BLaER1 treated with 17β-estradiol and CSF1 and Interleukin-3, amounts not matched to agents 10 nM and 100 nM (cell line): Measurements from ENCODE around the gene OR1J1.

Experiments used
- H3K27ac ChIP-seq, 11 experiments: shearing (Covaris generic); formaldehyde crosslinking; 2 replicates each; pipeline ENCODE4 v1.8.1; 2022
- H3K27me3 ChIP-seq, 11 experiments: shearing (Covaris generic); formaldehyde crosslinking; 2 replicates each; pipeline ENCODE4 v1.8.1; 2022
- H3K36me3 ChIP-seq, 11 experiments: shearing (Covaris generic); formaldehyde crosslinking; 2 replicates each; pipeline ENCODE4 v1.8.1; 2022
- H3K4me1 ChIP-seq, 10 experiments: shearing (Covaris generic); formaldehyde crosslinking; 2 replicates each; pipeline ENCODE4 v1.8.1; 2022
- H3K4me2 ChIP-seq, 11 experiments: shearing (Covaris generic); formaldehyde crosslinking; 2 replicates each; pipeline ENCODE4 v1.8.1; 2022
- H3K4me3 ChIP-seq, 10 experiments: shearing (Covaris generic); formaldehyde crosslinking; 2 replicates each; pipeline ENCODE4 v1.8.1; 2022
- H3K9ac ChIP-seq, 11 experiments: shearing (Covaris generic); formaldehyde crosslinking; 2 replicates each; pipeline ENCODE4 v1.8.1; 2022
- H3K9me3 ChIP-seq, 11 experiments: shearing (Covaris generic); formaldehyde crosslinking; replicated peaks in 1 of 11; 2 replicates each; pipeline ENCODE4 v1.8.1; 2022
- H4K20me1 ChIP-seq, 11 experiments: shearing (Covaris generic); formaldehyde crosslinking; 2 replicates each; pipeline ENCODE4 v1.8.1; 2022
- Cebpa-rat ChIP-seq, 11 experiments: shearing (Covaris generic); IDR thresholded peaks; 2 replicates each; pipeline ENCODE4 v1.8.1; 2022

The OR1J1 gene

GRCh38 chr9:122477346-122477745, 380 bp downstream of the OR1J1 start:
- Histone ChIP-seq H3K4me2 (no peak overlapping the region), H3K36me3 (no peaks in the 10 kb centered on the region), H3K4me1 (no peaks in the 10 kb centered on the region), H4K20me1 (no peaks in the 10 kb centered on the region), H3K4me3 (no peak overlapping the region), H3K27me3 (no peaks in the 10 kb centered on the region), H3K27ac (no peak overlapping the region), H3K9me3 (no peaks in the 10 kb centered on the region), H3K9ac (no peak overlapping the region)
- no peak for TF ChIP-seq Cebpa-rat (IDR thresholded peaks at IDR 0.05)

- Histone ChIP-seq H4K20me1 (no peaks in the 10 kb centered on the region), H3K36me3 (no peaks in the 10 kb centered on the region), H3K9me3 (peaks cover 0 to 7% (median 0%) of the 10 kb centered on the region in 11 experiments; a peak in 3 of 22 replicates), H3K4me2 (no peak overlapping the region), H3K4me3 (no peak overlapping the region), H3K27ac (no peak overlapping the region), H3K4me1 (no peaks in the 10 kb centered on the region), H3K27me3 (no peaks in the 10 kb centered on the region), H3K9ac (no peak overlapping the region)
- no peak for TF ChIP-seq Cebpa-rat (IDR thresholded peaks at IDR 0.05)
Observed at GRCh38 chr9:122475717-122476116, 2.0 kb downstream of the OR1J1 start.

GRCh38 chr9:122474561-122474960, 3.2 kb downstream of the OR1J1 start:
- Histone ChIP-seq H3K36me3 (no peaks in the 10 kb centered on the region), H3K4me3 (no peak overlapping the region), H3K4me2 (no peak overlapping the region), H3K9ac (no peak overlapping the region), H3K9me3 (peaks cover 7 to 18% (median 9%) of the 10 kb centered on the region in 11 experiments; a peak in 16 of 22 replicates), H3K27me3 (no peaks in the 10 kb centered on the region), H4K20me1 (no peaks in the 10 kb centered on the region), H3K4me1 (no peaks in the 10 kb centered on the region), H3K27ac (no peak overlapping the region)
- no peak for TF ChIP-seq Cebpa-rat (IDR thresholded peaks at IDR 0.05)

- Histone ChIP-seq H3K36me3 (no peaks in the 10 kb centered on the region), H3K27me3 (no peaks in the 10 kb centered on the region), H3K4me2 (no peak overlapping the region), H3K4me3 (no peak overlapping the region), H3K9me3 (peaks cover 9 to 19% (median 13%) of the 10 kb centered on the region in 11 experiments; a peak in 16 of 22 replicates), H4K20me1 (no peaks in the 10 kb centered on the region), H3K9ac (no peak overlapping the region), H3K27ac (no peak overlapping the region), H3K4me1 (peaks cover 6 to 16% (median 13%) of the 10 kb centered on the region in 10 experiments; a peak in 17 of 20 replicates)
- TF ChIP-seq Cebpa-rat (IDR thresholded peaks at IDR 0.05): no peak
Observed at GRCh38 chr9:122468735-122469134, 9.0 kb downstream of the OR1J1 start.

- TF ChIP-seq Cebpa-rat (IDR thresholded peaks at IDR 0.05): no peak
- peaks cover 6 to 21% (median 18%) of the 10 kb centered on the region in 10 experiments; a peak in 18 of 20 replicates for H3K4me1 ChIP-seq
- no peaks in the 10 kb centered on the region for H3K36me3 ChIP-seq
- no peak overlapping the region for H3K9ac ChIP-seq
- H3K4me3 ChIP-seq: no peak overlapping the region
- H3K27ac ChIP-seq: no peak overlapping the region
- peaks cover 9 to 18% (median 13%) of the 10 kb centered on the region in 11 experiments; a peak in 16 of 22 replicates for H3K9me3 ChIP-seq
- no peak overlapping the region for H3K4me2 ChIP-seq
- H3K27me3 ChIP-seq: no peaks in the 10 kb centered on the region
- H4K20me1 ChIP-seq: no peaks in the 10 kb centered on the region
Observed at GRCh38 chr9:122466456-122466855, 11.3 kb downstream of the OR1J1 start.

GRCh38 chr9:122464633-122465567, 12.8 kb downstream of the OR1J1 start:
- Histone ChIP-seq H3K4me2 (peak overlapping the region; percentile 78 to 99 (median 92)), H3K9ac (peak overlapping the region; percentile 18 to 81 (median 73); a peak in 21 of 22 replicates), H3K36me3 (no peaks in the 10 kb centered on the region), H4K20me1 (no peaks in the 10 kb centered on the region), H3K27ac (peak overlapping the region; percentile 9 to 87 (median 83); a peak in 21 of 22 replicates), H3K4me3 (peak overlapping the region; percentile 52 to 72 (median 64)), H3K4me1 (peaks cover 6 to 21% (median 18%) of the 10 kb centered on the region in 10 experiments; a peak in 18 of 20 replicates), H3K9me3 (peaks cover 2 to 11% (median 5%) of the 10 kb centered on the region in 11 experiments; a peak in 13 of 22 replicates), H3K27me3 (no peaks in the 10 kb centered on the region)
- no peak for TF ChIP-seq Cebpa-rat (IDR thresholded peaks at IDR 0.05)

- H3K4me2 ChIP-seq: peak overlapping the region; percentile 78 to 99 (median 92)
- TF ChIP-seq Cebpa-rat (IDR thresholded peaks at IDR 0.05): no peak
- H3K9me3 ChIP-seq: 0 out of 22 replicates have a peak, but pooled peaks cover 0 to 5% (median 0%) of the 10 kb centered on the region in 11 experiments
- no peaks in the 10 kb centered on the region for H3K27me3 ChIP-seq
- H3K9ac ChIP-seq: peak overlapping the region; percentile 18 to 81 (median 73)
- H4K20me1 ChIP-seq: no peaks in the 10 kb centered on the region
- peaks cover 6 to 21% (median 18%) of the 10 kb centered on the region in 10 experiments; a peak in 18 of 20 replicates for H3K4me1 ChIP-seq
- H3K27ac ChIP-seq: peak overlapping the region; percentile 9 to 87 (median 83); a peak in 21 of 22 replicates
- no peaks in the 10 kb centered on the region for H3K36me3 ChIP-seq
- peak overlapping the region; percentile 52 to 72 (median 64) for H3K4me3 ChIP-seq
Observed at GRCh38 chr9:122463828-122464632, 13.7 kb downstream of the OR1J1 start.

GRCh38 chr9:122457787-122458186, 19.9 kb downstream of the OR1J1 start:
- no peak for TF ChIP-seq Cebpa-rat (IDR thresholded peaks at IDR 0.05)

GRCh38 chr9:122456123-122456522, 21.6 kb downstream of the OR1J1 start:
- no peak overlapping the region for H3K4me2 ChIP-seq
- H4K20me1 ChIP-seq: no peaks in the 10 kb centered on the region
- TF ChIP-seq Cebpa-rat (IDR thresholded peaks at IDR 0.05): no peak
- no peak overlapping the region for H3K4me3 ChIP-seq
- H3K9me3 ChIP-seq: 0 out of 22 replicates have a peak, but pooled peaks cover 0 to 5% (median 0%) of the 10 kb centered on the region in 11 experiments
- H3K27me3 ChIP-seq: no peaks in the 10 kb centered on the region
- H3K4me1 ChIP-seq: no peaks in the 10 kb centered on the region
- no peak overlapping the region for H3K9ac ChIP-seq
- no peaks in the 10 kb centered on the region for H3K36me3 ChIP-seq
- no peak overlapping the region for H3K27ac ChIP-seq

More at GRCh38 chr9:122457787-122458186, 19.9 kb downstream of the OR1J1 start:
- H3K4me1 ChIP-seq: no peaks in the 10 kb centered on the region
- 0 out of 22 replicates have a peak, but pooled peaks cover 0 to 5% (median 0%) of the 10 kb centered on the region in 11 experiments for H3K9me3 ChIP-seq
- H3K4me3 ChIP-seq: no peak overlapping the region
- no peak overlapping the region for H3K4me2 ChIP-seq
- no peak overlapping the region for H3K27ac ChIP-seq
- H4K20me1 ChIP-seq: no peaks in the 10 kb centered on the region
- no peak overlapping the region for H3K9ac ChIP-seq
- no peaks in the 10 kb centered on the region for H3K36me3 ChIP-seq
- H3K27me3 ChIP-seq: no peaks in the 10 kb centered on the region
